ENCODE measurements around the gene TMEM213.

The TMEM213 gene

DNA sequence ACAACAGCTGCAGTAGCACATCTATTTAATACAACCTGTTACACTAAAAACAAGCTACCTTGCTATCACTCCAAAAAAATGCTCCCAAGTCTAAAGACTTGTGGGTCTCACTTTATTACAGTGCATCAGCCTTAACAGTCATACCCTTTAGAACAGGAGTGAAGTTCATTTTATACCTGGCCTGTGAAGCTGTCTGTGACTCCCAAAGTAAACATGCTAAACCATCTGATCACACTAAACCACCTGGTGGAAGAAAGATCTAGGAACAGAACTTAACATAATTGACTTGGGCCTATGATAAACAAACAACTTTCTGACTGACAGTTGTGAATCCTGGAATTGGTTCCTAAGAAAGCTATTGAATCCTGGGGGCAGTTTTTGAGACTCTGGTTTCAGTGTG lies 81.1 kb downstream of the TMEM213 start:
- no peak for TF ChIP-seq EZH2 (optimal IDR thresholded peaks at IDR 0.05; ENCODE audit: low read depth, low read length)
- TF ChIP-seq, protein P1, sequence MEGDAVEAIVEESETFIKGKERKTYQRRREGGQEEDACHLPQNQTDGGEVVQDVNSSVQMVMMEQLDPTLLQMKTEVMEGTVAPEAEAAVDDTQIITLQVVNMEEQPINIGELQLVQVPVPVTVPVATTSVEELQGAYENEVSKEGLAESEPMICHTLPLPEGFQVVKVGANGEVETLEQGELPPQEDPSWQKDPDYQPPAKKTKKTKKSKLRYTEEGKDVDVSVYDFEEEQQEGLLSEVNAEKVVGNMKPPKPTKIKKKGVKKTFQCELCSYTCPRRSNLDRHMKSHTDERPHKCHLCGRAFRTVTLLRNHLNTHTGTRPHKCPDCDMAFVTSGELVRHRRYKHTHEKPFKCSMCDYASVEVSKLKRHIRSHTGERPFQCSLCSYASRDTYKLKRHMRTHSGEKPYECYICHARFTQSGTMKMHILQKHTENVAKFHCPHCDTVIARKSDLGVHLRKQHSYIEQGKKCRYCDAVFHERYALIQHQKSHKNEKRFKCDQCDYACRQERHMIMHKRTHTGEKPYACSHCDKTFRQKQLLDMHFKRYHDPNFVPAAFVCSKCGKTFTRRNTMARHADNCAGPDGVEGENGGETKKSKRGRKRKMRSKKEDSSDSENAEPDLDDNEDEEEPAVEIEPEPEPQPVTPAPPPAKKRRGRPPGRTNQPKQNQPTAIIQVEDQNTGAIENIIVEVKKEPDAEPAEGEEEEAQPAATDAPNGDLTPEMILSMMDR (IDR thresholded peaks at IDR 0.05; ENCODE audit: low read length): no peak
- Histone ChIP-seq H3K9me2 (replicated peaks; ENCODE audit: insufficient read depth, low read length) (no peaks in the 10 kb centered on the region), H3K36me3 (replicated peaks; ENCODE audit: insufficient read depth, low read length) (no peaks in the 10 kb centered on the region), H3K9ac (ENCODE audit: low read length) (no peak overlapping the region), H3K4me3 (ENCODE audit: low read length) (no peak overlapping the region), H3K27ac (ENCODE audit: low read length) (no peak overlapping the region), H3K4me2 (ENCODE audit: low read depth, low read length) (no peak overlapping the region), H4K20me1 (ENCODE audit: insufficient read depth, low read length) (no peaks in the 10 kb centered on the region), H3K9me3 (replicated peaks; ENCODE audit: insufficient read depth, low read length) (no peaks in the 10 kb centered on the region), H3K4me1 (ENCODE audit: low read length) (no peaks in the 10 kb centered on the region), H3K79me2 (ENCODE audit: low read length) (no peaks in the 10 kb centered on the region), H2AFZ (ENCODE audit: low read length) (no peak overlapping the region), H3F3A (ENCODE audit: insufficient read depth, low read length) (no peaks in the 10 kb centered on the region), H3K27me3 (replicated peaks; ENCODE audit: insufficient read depth, low read length) (no peaks in the 10 kb centered on the region)
- DNase-seq: no peak

DNA sequence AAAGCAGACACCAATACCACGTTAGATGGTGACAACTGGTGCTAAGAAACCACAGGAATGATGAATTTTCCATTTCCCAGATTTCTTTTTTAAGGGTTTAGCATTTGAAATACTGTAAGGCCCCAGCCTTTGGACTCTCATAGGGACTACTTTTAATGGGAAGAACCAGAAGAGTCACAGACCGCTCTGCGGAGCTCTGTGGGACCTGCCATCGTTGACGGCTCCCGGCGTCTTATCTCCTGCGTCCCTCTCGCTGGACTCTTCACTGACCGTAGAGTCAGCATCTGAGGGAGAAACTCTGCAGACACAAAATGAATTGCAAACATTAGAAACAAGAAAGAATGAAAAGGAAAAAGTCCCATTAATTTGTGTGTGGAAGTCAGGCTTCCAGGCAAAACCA lies 81.6 kb downstream of the TMEM213 start:
- Histone ChIP-seq H3K9me2 (replicated peaks; ENCODE audit: insufficient read depth, low read length) (no peaks in the 10 kb centered on the region), H2AFZ (ENCODE audit: low read length) (no peak overlapping the region), H3K4me2 (ENCODE audit: low read depth, low read length) (no peak overlapping the region), H4K20me1 (ENCODE audit: insufficient read depth, low read length) (no peaks in the 10 kb centered on the region), H3K27me3 (replicated peaks; ENCODE audit: insufficient read depth, low read length) (no peaks in the 10 kb centered on the region), H3F3A (ENCODE audit: insufficient read depth, low read length) (no peaks in the 10 kb centered on the region), H3K36me3 (replicated peaks; ENCODE audit: insufficient read depth, low read length) (no peaks in the 10 kb centered on the region), H3K4me1 (ENCODE audit: low read length) (no peaks in the 10 kb centered on the region), H3K79me2 (ENCODE audit: low read length) (no peaks in the 10 kb centered on the region), H3K27ac (ENCODE audit: low read length) (no peak overlapping the region), H3K9me3 (replicated peaks; ENCODE audit: insufficient read depth, low read length) (no peaks in the 10 kb centered on the region), H3K4me3 (ENCODE audit: low read length) (no peak overlapping the region), H3K9ac (ENCODE audit: low read length) (no peak overlapping the region)
- DNase-seq: no peak
- TF ChIP-seq, protein P1 (IDR thresholded peaks at IDR 0.05; ENCODE audit: low read length): no peak
- TF ChIP-seq EZH2 (optimal IDR thresholded peaks at IDR 0.05; ENCODE audit: low read depth, low read length): no peak

DNA sequence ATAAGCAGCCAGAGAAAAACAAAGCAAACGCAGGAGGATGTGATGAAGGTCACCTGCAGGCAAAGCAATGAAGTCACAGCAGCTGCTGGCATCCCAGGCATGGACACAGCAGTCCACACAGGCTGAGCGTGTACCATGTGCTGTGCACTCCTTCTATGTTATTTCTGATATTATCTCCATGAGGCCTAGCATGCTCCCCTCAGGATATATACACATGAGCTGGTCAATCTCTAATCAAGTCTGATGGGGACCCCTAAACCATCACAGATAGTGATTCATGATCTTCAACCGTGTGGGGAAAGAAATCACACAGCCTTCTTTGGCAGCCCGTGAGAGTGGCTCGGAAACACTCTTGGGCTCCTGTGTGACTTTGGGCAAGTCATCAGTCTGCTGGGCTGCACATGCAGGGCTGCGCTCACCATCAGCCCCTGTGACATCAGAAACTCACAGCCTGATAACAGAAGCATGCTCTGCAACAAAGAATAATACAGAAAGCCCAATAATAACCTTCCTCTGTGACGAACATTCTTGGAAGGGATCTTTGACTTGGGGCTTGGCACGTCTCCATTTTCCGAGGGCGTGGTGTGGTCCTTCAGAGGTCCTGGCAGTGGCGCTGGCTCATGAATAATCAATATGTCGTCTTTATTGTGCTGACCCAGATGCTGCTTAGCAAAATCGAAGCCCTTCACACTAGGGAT lies 83.2 kb downstream of the TMEM213 start:
- Histone ChIP-seq H3K4me1 (ENCODE audit: low read length) (no peaks in the 10 kb centered on the region), H3K4me2 (ENCODE audit: low read depth, low read length) (no peak overlapping the region), H3K36me3 (replicated peaks; ENCODE audit: insufficient read depth, low read length) (no peaks in the 10 kb centered on the region), H3K9me2 (replicated peaks; ENCODE audit: insufficient read depth, low read length) (no peaks in the 10 kb centered on the region), H3K27me3 (replicated peaks; ENCODE audit: insufficient read depth, low read length) (no peaks in the 10 kb centered on the region), H3K79me2 (ENCODE audit: low read length) (no peaks in the 10 kb centered on the region), H3F3A (ENCODE audit: insufficient read depth, low read length) (no peaks in the 10 kb centered on the region), H4K20me1 (ENCODE audit: insufficient read depth, low read length) (no peaks in the 10 kb centered on the region), H2AFZ (ENCODE audit: low read length) (no peak overlapping the region), H3K9ac (ENCODE audit: low read length) (no peak overlapping the region), H3K4me3 (ENCODE audit: low read length) (no peak overlapping the region), H3K9me3 (replicated peaks; ENCODE audit: insufficient read depth, low read length) (no peaks in the 10 kb centered on the region), H3K27ac (ENCODE audit: low read length) (no peak overlapping the region)
- TF ChIP-seq EZH2phosphoT487 (IDR thresholded peaks at IDR 0.05; ENCODE audit: low read length): no peak
- TF ChIP-seq, protein P1 (IDR thresholded peaks at IDR 0.05; ENCODE audit: low read length): no peak
- no peak for TF ChIP-seq EZH2 (optimal IDR thresholded peaks at IDR 0.05; ENCODE audit: low read depth, low read length)
- no peak for DNase-seq
